GM18507 (cell line): ENCODE data around the gene AGAP5.
"Not testable (repeated sequence)": the region's sequence is repeated elsewhere in the genome, so short reads cannot be mapped to it uniquely, and the experiment has no call there.

ENCODE experiments used
- DNase-seq: peaks from one replicate; pipeline ENCODE4 v3.0.0; 2011; ENCODE audit warnings: low read depth; ENCODE audit not compliant: insufficient read length; ENCODE audit errors: extremely low spot score
- FAIRE-seq: peaks from 2 replicates; lab custom pipeline; 2011; peaks lifted over from hg19 to GRCh38; lab: Jason Lieb, UNC

The AGAP5 gene

GRCh38 chr10:73715179-73716156 is 17.6 kb upstream of the AGAP5 start:
- FAIRE-seq, DNase-seq: not testable (repeated sequence)

- DNase-seq, FAIRE-seq: not testable (repeated sequence)
Measured at GRCh38 chr10:73714483-73714882, 16.6 kb upstream of the AGAP5 start.

- not testable (repeated sequence) for DNase-seq, FAIRE-seq
Measured at GRCh38 chr10:73713912-73714311, 16.0 kb upstream of the AGAP5 start.

- DNase-seq, FAIRE-seq: not testable (repeated sequence)
Measured at GRCh38 chr10:73711683-73712082, 13.8 kb upstream of the AGAP5 start.

- not testable (repeated sequence) for FAIRE-seq, DNase-seq
Measured at GRCh38 chr10:73708122-73708521, 10.2 kb upstream of the AGAP5 start.

- not testable (repeated sequence) for FAIRE-seq
Measured at GRCh38 chr10:73707628-73708027, 9.7 kb upstream of the AGAP5 start.

GRCh38 chr10:73706488-73706887 is 8.6 kb upstream of the AGAP5 start:
- not testable (repeated sequence) for DNase-seq, FAIRE-seq

More at GRCh38 chr10:73707628-73708027, 9.7 kb upstream of the AGAP5 start:
- not testable (repeated sequence) for DNase-seq

- not testable (repeated sequence) for DNase-seq, FAIRE-seq
Measured at GRCh38 chr10:73705506-73706072, 7.7 kb upstream of the AGAP5 start.

GRCh38 chr10:73703924-73704323 is 6.0 kb upstream of the AGAP5 start:
- not testable (repeated sequence) for FAIRE-seq, DNase-seq

GRCh38 chr10:73698819-73699218 is 910 bp upstream of the AGAP5 start:
- DNase-seq, FAIRE-seq: not testable (repeated sequence)

GRCh38 chr10:73695302-73695701 is 2.6 kb downstream of the AGAP5 start:
- DNase-seq, FAIRE-seq: not testable (repeated sequence)

- DNase-seq, FAIRE-seq: not testable (repeated sequence)
Measured at GRCh38 chr10:73690755-73691154, 7.2 kb downstream of the AGAP5 start.

- DNase-seq, FAIRE-seq: not testable (repeated sequence)
Measured at GRCh38 chr10:73689596-73689995, 8.3 kb downstream of the AGAP5 start.

GRCh38 chr10:73687641-73688040 is 10.3 kb downstream of the AGAP5 start:
- FAIRE-seq, DNase-seq: not testable (repeated sequence)

GRCh38 chr10:73674546-73674945 is 23.4 kb downstream of the AGAP5 start:
- not testable (repeated sequence) for DNase-seq, FAIRE-seq

GRCh38 chr10:73668378-73668777 is 29.5 kb downstream of the AGAP5 start:
- FAIRE-seq, DNase-seq: not testable (repeated sequence)

GRCh38 chr10:73666153-73666809 is 31.6 kb downstream of the AGAP5 start:
- not testable (repeated sequence) for DNase-seq

GRCh38 chr10:73665581-73665980 is 32.3 kb downstream of the AGAP5 start:
- not testable (repeated sequence) for DNase-seq, FAIRE-seq

More at GRCh38 chr10:73666153-73666809, 31.6 kb downstream of the AGAP5 start:
- FAIRE-seq, result not testable (repeated sequence)
